ENCODE measurements around the gene LAMC3.
"Not testable (repeated sequence)": the region's sequence is repeated elsewhere in the genome, so short reads cannot be mapped to it uniquely, and the experiment has no call there.

LAMC3 gene

GRCh38 chr9:131097126-131097947 lies 88.4 kb downstream of the LAMC3 start:
- DNase-seq (ENCODE audit: low spot score) = no peak

GRCh38 chr9:131097948-131098278 lies 88.9 kb downstream of the LAMC3 start:
- DNase-seq (ENCODE audit: low spot score) = no peak

- DNase-seq (ENCODE audit: low spot score) = no peak
These were observed 89.6 kb downstream of the LAMC3 start for GRCh38 chr9:131098391-131099101.

- DNase-seq (ENCODE audit: low spot score) = no peak
These were observed 90.2 kb downstream of the LAMC3 start for GRCh38 chr9:131099102-131099606.

- not testable (repeated sequence) for DNase-seq (ENCODE audit: low spot score)
These were observed 90.9 kb downstream of the LAMC3 start for GRCh38 chr9:131099845-131100244.

- no peak for DNase-seq (ENCODE audit: low spot score)
These were observed 91.5 kb downstream of the LAMC3 start for GRCh38 chr9:131100445-131100844.

GRCh38 chr9:131101207-131101964 lies 92.4 kb downstream of the LAMC3 start:
- DNase-seq (ENCODE audit: low spot score) = no peak

- no peak for DNase-seq (ENCODE audit: low spot score)
These were observed 94.0 kb downstream of the LAMC3 start for GRCh38 chr9:131103024-131103423.

GRCh38 chr9:131103535-131103934 lies 94.6 kb downstream of the LAMC3 start:
- no peak for DNase-seq (ENCODE audit: low spot score)

GRCh38 chr9:131104016-131104740 lies 95.2 kb downstream of the LAMC3 start:
- no peak for DNase-seq (ENCODE audit: low spot score)

GRCh38 chr9:131105952-131106351 lies 97.0 kb downstream of the LAMC3 start:
- no peak for DNase-seq (ENCODE audit: low spot score)

- peak; percentile 71 for DNase-seq (ENCODE audit: low spot score)
These were observed 98.8 kb downstream of the LAMC3 start for GRCh38 chr9:131107760-131108159.

GRCh38 chr9:131111186-131111853 lies 102.3 kb downstream of the LAMC3 start:
- DNase-seq (ENCODE audit: low spot score) = no peak

- peak; percentile 99 for DNase-seq (ENCODE audit: low spot score)
These were observed 102.9 kb downstream of the LAMC3 start for GRCh38 chr9:131111854-131112311.

GRCh38 chr9:131112374-131113154 lies 103.6 kb downstream of the LAMC3 start:
- no peak for DNase-seq (ENCODE audit: low spot score)

GRCh38 chr9:131113655-131114054 lies 104.7 kb downstream of the LAMC3 start:
- DNase-seq (ENCODE audit: low spot score) = no peak

GRCh38 chr9:131114084-131114535 lies 105.1 kb downstream of the LAMC3 start:
- no peak for DNase-seq (ENCODE audit: low spot score)

GRCh38 chr9:131115360-131115742 lies 106.4 kb downstream of the LAMC3 start:
- DNase-seq (ENCODE audit: low spot score) = not testable (repeated sequence)

- peak; percentile 72 for DNase-seq (ENCODE audit: low spot score)
These were observed 107.5 kb downstream of the LAMC3 start for GRCh38 chr9:131116281-131117120.
